ENCODE data around the gene MAP3K14. TPM values are rescaled to one million over a fixed set of nuclear protein-coding genes. Genes with fewer than 3 reads are reported as not detected.

The MAP3K14 gene
- total and polyA plus RNA-seq, 7 donors: 12.4 to 53.5 (median 24.6) TPM

GRCh38 chr17:45227926-45228762 lies 88.7 kb downstream of the MAP3K14 start:
- intact Hi-C loops (cut with DNase I): no loop called here
- TF ChIP-seq, protein P1, sequence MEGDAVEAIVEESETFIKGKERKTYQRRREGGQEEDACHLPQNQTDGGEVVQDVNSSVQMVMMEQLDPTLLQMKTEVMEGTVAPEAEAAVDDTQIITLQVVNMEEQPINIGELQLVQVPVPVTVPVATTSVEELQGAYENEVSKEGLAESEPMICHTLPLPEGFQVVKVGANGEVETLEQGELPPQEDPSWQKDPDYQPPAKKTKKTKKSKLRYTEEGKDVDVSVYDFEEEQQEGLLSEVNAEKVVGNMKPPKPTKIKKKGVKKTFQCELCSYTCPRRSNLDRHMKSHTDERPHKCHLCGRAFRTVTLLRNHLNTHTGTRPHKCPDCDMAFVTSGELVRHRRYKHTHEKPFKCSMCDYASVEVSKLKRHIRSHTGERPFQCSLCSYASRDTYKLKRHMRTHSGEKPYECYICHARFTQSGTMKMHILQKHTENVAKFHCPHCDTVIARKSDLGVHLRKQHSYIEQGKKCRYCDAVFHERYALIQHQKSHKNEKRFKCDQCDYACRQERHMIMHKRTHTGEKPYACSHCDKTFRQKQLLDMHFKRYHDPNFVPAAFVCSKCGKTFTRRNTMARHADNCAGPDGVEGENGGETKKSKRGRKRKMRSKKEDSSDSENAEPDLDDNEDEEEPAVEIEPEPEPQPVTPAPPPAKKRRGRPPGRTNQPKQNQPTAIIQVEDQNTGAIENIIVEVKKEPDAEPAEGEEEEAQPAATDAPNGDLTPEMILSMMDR (IDR thresholded peaks at IDR 0.05): no peak
- WGBS, 3 donors: 31 to 37% (median 36%) methylated on average over 17 of the region's 17 CpGs
- H3K4me1 ChIP-seq: peaks cover 15% of the 10 kb centered on the region
- no peaks in the 10 kb centered on the region for H3K27me3 ChIP-seq (ENCODE audit: insufficient read depth in 3 of 3, low read length in 2 of 3)
- H3K9me3 ChIP-seq: no peaks in the 10 kb centered on the region
- H3K36me3 ChIP-seq (ENCODE audit: insufficient read depth in 1 of 2, low read depth in 1 of 2): no peaks in the 10 kb centered on the region
- peak overlapping the region; percentile 13 for H3K4me3 ChIP-seq
- peak overlapping the region; percentile 62 for H3K27ac ChIP-seq
- DNase-seq (peak in 1 of 2 donors; percentile 60), ATAC-seq (peak; percentile 30 to 64 (median 37))

DNA sequence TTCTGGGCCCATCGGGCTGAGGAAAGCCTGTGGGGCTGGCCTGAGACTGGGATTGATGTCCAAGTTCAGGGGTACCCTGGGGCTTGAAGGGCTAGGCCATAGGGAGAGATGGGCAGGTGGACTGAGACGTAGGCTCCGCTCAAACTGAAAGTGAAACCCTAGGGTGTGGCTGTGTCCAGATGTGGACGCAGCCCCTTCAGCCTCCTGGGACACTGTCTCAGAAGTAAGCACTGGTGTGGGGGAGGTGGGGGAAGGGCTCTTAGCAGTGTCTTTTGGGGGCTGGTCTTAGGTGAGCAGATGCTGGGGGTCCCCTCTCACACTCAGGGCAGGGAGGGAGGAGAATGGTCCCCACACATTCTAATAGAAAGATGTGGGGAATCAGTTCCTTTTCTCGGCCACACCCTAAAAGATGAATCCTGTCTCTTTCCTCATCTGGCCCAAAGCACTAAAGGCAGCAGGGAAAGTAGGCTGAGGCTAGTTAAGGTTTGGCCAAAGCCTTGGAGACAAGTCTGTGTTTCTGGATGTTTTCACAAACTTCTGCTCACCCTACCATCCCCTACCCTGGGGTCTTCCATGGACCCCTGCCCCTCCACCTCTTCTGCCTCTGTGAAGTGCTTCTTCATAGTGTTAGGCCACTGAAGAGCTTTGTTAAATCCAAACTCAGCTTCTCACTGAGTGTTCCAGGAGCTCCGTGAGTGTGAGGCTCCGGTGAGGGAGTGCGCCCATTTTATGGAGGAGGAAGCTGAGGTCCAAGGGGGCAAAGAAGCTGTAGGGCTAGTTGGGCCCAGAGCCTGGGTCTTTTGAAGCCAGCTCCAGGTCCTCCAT lies 89.5 kb downstream of the MAP3K14 start:
- ATAC-seq (no peak), DNase-seq (peak in 1 of 2 donors; percentile 69)
- no peaks in the 10 kb centered on the region for H3K36me3 ChIP-seq (ENCODE audit: insufficient read depth in 1 of 2, low read depth in 1 of 2)
- H3K4me1 ChIP-seq: peaks cover 15% of the 10 kb centered on the region
- intact Hi-C loops (cut with DNase I): no loop called here
- WGBS, 3 donors: 64 to 72% (median 70%) methylated on average over 8 of the region's 8 CpGs
- H3K27ac ChIP-seq: peak overlapping the region; percentile 62
- H3K27me3 ChIP-seq (ENCODE audit: insufficient read depth in 3 of 3, low read length in 2 of 3): peaks cover 0 to 3% (median 2%) of the 10 kb centered on the region in 3 donors
- TF ChIP-seq, protein P1 (IDR thresholded peaks at IDR 0.05): no peak
- H3K4me3 ChIP-seq: peak overlapping the region; percentile 41
- no peaks in the 10 kb centered on the region for H3K9me3 ChIP-seq

DNA sequence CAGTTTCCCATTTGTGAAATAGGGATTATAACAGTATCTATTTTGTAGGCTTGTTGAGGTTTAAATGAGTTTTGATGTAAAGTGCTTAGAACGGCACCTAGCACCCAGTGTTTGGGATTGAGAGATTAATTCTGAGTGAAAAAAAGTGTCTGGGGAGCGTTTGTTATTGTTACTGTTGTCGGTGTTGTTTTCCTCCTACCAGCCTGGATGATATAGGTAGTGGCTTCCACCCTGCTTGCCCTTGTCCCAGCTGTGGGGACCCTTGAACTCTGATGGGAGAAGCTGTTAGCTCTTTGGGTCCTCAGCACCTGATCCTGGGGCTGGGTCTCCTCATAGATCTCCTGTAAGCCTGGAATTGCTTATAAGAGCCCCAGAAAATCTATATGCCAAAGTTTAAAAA lies 90.2 kb downstream of the MAP3K14 start:
- Histone ChIP-seq H3K4me1 (peaks cover 15% of the 10 kb centered on the region), H3K9me3 (no peaks in the 10 kb centered on the region), H3K27me3 (ENCODE audit: insufficient read depth in 3 of 3, low read length in 2 of 3) (peaks cover 0 to 6% (median 5%) of the 10 kb centered on the region in 3 donors), H3K4me3 (peak overlapping the region; percentile 41), H3K27ac (peak overlapping the region; percentile 62), H3K36me3 (ENCODE audit: insufficient read depth in 1 of 2, low read depth in 1 of 2) (no peaks in the 10 kb centered on the region)
- WGBS, 3 donors: 85 to 94% (median 88%) methylated on average over 3 of the region's 3 CpGs
- intact Hi-C loops (cut with DNase I): no loop called here
- TF ChIP-seq, protein P1 (IDR thresholded peaks at IDR 0.05): no peak
- DNase-seq (peak in 1 of 2 donors; percentile 1), ATAC-seq (no peak)

GRCh38 chr17:45225964-45226530 lies 90.8 kb downstream of the MAP3K14 start:
- 77 to 87% (median 79%) methylated on average over 11 of the region's 11 CpGs for WGBS, 3 donors
- peaks cover 18% of the 10 kb centered on the region for H3K4me1 ChIP-seq
- TF ChIP-seq, protein P1 (IDR thresholded peaks at IDR 0.05): no peak
- H3K9me3 ChIP-seq: no peaks in the 10 kb centered on the region
- ATAC-seq: no peak
- intact Hi-C loops (cut with DNase I): loop anchor here in 1 of 2 donors (2.0 kb wide), 1 partner anchor 17 kb away; no protein-coding TSS in a partner anchor
- H3K36me3 ChIP-seq (ENCODE audit: insufficient read depth in 1 of 2, low read depth in 1 of 2): no peaks in the 10 kb centered on the region
- H3K4me3 ChIP-seq: no peak overlapping the region
- H3K27me3 ChIP-seq (ENCODE audit: insufficient read depth in 3 of 3, low read length in 2 of 3): peaks cover 0 to 11% (median 6%) of the 10 kb centered on the region in 3 donors
- DNase-seq: peak; percentile 70 to 76
- no peak overlapping the region for H3K27ac ChIP-seq
